ENCODE measurements around the gene YTHDF1. TPM values are rescaled to one million over a fixed set of nuclear protein-coding genes. Genes with fewer than 3 reads are reported as not detected.

YTHDF1 gene
- total and polyA plus RNA-seq, 2 experiments from 2014 or later, result 29.5 to 40.0 TPM

DNA sequence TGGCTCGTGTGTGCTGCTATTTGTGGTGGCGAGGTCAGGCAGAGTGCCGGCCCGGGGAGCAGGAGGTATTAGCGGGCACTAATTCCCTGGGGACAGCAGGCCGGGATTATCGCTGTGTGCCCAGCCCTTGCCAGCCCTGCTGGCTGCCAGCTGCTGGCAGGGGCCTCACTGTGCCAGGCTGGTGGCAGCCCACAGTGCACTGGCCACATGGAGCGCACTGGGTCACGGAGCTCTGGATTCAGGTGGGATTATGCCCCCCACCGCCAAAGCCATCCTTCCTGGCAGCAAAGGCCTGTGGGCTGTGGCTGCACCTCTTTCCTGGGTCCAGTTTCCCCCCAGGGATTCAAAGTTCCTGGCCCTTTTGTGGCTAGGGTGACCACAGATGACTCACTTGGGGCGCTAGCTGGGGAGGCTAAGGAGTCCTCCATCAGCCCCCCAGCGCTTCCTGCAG, 59.7 kb downstream of the YTHDF1 start:
- Histone ChIP-seq H3K36me3 (no peaks in the 10 kb centered on the region), H3K27ac (no peak overlapping the region), H3K9me3 (ENCODE audit: low read depth) (no peaks in the 10 kb centered on the region), H3K27me3 (peaks cover 35% of the 10 kb centered on the region), H3K4me1 (ENCODE audit: low read depth) (no peaks in the 10 kb centered on the region), H3K4me3 (no peak overlapping the region)
- DNase-seq (ENCODE audit: low read depth in 1 of 2, low spot score in 1 of 2), result no peak
- TF ChIP-seq CTCF (IDR thresholded peaks at IDR 0.05; ENCODE audit: low read depth, low read length), result no peak

- Histone ChIP-seq H3K36me3 (no peaks in the 10 kb centered on the region), H3K27me3 (peaks cover 35% of the 10 kb centered on the region), H3K27ac (no peak overlapping the region), H3K4me3 (no peak overlapping the region), H3K4me1 (ENCODE audit: low read depth) (no peaks in the 10 kb centered on the region), H3K9me3 (ENCODE audit: low read depth) (no peaks in the 10 kb centered on the region)
- no peak for DNase-seq (ENCODE audit: low read depth in 1 of 2, low spot score in 1 of 2)
- TF ChIP-seq CTCF (IDR thresholded peaks at IDR 0.05; ENCODE audit: low read depth, low read length), result no peak
Observed at GRCh38 chr20:63155266-63156165, 60.4 kb downstream of the YTHDF1 start.

DNA sequence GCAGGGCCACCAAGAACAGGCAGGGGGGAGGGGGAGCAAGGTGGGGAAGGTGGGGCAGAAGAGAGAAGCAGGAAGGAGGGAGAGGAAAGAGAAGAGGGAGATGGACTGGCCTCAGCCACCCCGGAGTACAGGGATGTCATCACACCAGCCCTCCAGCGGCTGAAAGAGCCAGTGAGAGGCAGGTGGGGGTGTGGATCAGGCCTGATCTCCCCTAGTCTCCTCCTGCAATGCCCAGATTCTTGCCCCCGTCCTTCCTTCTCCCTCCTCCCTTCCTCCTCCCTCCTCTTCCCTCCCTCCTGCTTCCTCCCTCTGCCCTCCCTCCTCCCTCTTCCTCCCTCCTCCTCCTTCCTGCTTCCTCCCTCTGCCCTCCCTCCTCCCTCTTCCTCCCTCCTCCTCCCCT, 61.5 kb downstream of the YTHDF1 start:
- Histone ChIP-seq H3K36me3 (no peaks in the 10 kb centered on the region), H3K27ac (no peak overlapping the region), H3K9me3 (ENCODE audit: low read depth) (no peaks in the 10 kb centered on the region), H3K27me3 (peaks cover 35% of the 10 kb centered on the region), H3K4me1 (ENCODE audit: low read depth) (no peaks in the 10 kb centered on the region), H3K4me3 (no peak overlapping the region)
- DNase-seq (ENCODE audit: low read depth in 1 of 2, low spot score in 1 of 2), result no peak
- TF ChIP-seq CTCF (IDR thresholded peaks at IDR 0.05; ENCODE audit: low read depth, low read length), result no peak

DNA sequence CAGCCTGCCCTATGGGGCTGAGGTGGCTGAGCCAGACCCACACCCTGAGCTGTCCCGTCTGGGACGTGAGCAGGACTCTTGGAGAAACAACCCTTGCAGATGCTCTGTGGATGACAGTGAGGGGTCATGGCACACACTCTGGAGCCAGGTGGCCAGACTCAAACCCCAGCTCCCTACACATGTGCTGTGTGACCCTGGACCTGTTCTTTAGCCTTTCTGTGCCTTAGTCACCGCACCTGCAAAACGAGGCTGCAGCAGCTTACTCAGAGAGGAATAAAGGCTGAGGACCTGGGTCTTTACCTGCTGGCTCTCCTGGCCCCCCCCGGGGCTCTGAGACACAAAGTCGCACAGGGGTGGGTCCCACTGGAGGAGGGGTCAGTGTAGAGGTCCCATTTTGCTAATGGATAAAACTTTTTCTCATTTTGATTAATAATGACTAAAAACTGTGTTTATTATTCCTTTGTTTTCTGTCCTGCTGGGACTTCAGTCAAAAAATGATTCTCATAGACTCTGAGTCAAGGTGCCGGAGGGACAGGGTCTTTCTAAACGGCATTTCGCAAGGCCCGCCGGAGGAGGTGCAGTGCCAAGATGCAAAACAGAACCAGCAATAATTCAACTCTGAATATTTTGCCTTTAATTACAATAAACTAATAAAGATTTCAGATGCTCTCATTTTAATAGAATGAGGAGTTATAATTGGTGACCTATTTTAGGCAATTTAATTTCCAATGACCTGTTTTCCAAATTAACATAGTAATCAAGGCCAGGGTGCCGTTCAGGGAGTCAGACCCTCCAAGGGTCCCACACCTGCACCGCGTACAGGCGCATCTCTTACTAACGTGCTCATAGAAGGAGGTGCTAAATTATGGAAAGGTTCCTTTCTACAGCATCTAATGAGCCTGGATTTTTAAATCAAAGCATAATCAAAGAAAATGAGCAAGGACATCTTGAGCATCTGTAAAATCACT, 62.4 kb downstream of the YTHDF1 start:
- H3K27me3 ChIP-seq, result peaks cover 35% of the 10 kb centered on the region
- DNase-seq (ENCODE audit: low read depth in 1 of 2, low spot score in 1 of 2), result no peak
- H3K27ac ChIP-seq, result no peak overlapping the region
- no peaks in the 10 kb centered on the region for H3K36me3 ChIP-seq
- H3K4me3 ChIP-seq, result no peak overlapping the region
- no peak for TF ChIP-seq CTCF (IDR thresholded peaks at IDR 0.05; ENCODE audit: low read depth, low read length)
- H3K9me3 ChIP-seq (ENCODE audit: low read depth), result no peaks in the 10 kb centered on the region
- H3K4me1 ChIP-seq (ENCODE audit: low read depth), result no peaks in the 10 kb centered on the region
